GM23338 (cell line): Measurements from ENCODE around the gene SLC25A22. TPM values are rescaled to one million over a fixed set of nuclear protein-coding genes. Genes with fewer than 3 reads are reported as not detected.

Experiments
- ATAC-seq: fragments of 200-7000 bp; cut with Tn5 transposase; 3 replicates; pipeline ENCODE4 v1.9.1; 2020
- DNase-seq: peaks from one replicate; pipeline ENCODE4 v3.0.0-alpha.2; 2015; ENCODE audit warnings: low spot score
- H2AFZ ChIP-seq: fragments of 200-600 bp; sonication (generic); 2 replicates; pipeline ENCODE4 v1.8.0; 2016; ENCODE audit warnings: antibody characterized with exemption, mild to moderate bottlenecking, moderate library complexity
- H3F3A ChIP-seq: fragments of 200-600 bp; sonication (generic); replicated peaks from 2 replicates; pipeline ENCODE4 v1.8.0; 2017; ENCODE audit warnings: antibody characterized with exemption, mixed run types, low read depth
- H3K27ac ChIP-seq: fragments of 200-600 bp; sonication (generic); 2 replicates; pipeline ENCODE4 v1.6.1; 2016; ENCODE audit warnings: low read depth
- H3K27me3 ChIP-seq: fragments of 200-600 bp; sonication (generic); 2 replicates; pipeline ENCODE4 v1.8.0; 2016; ENCODE audit warnings: mild to moderate bottlenecking, mixed run types, moderate library complexity; ENCODE audit not compliant: insufficient read depth
- H3K36me3 ChIP-seq: fragments of 200-600 bp; sonication (generic); 2 replicates; pipeline ENCODE4 v1.8.0; 2016; ENCODE audit warnings: mild to moderate bottlenecking; ENCODE audit not compliant: insufficient read depth
- H3K4me1 ChIP-seq: fragments of 200-600 bp; sonication (generic); 2 replicates; pipeline ENCODE4 v1.8.0; 2016; ENCODE audit warnings: mild to moderate bottlenecking, moderate library complexity; ENCODE audit not compliant: insufficient read depth
- H3K4me2 ChIP-seq: fragments of 200-600 bp; sonication (generic); 2 replicates; pipeline ENCODE4 v1.7.1; 2017; ENCODE audit warnings: mixed run types
- H3K4me3 ChIP-seq: fragments of 200-600 bp; sonication (generic); 2 replicates; pipeline ENCODE4 v1.6.1; 2016; ENCODE audit warnings: mixed run types
- H3K79me2 ChIP-seq: fragments of 200-600 bp; sonication (generic); replicated peaks from 2 replicates; pipeline ENCODE4 v1.8.0; 2017; ENCODE audit warnings: mild to moderate bottlenecking; ENCODE audit not compliant: insufficient read depth
- H3K9me2 ChIP-seq: fragments of 200-600 bp; sonication (generic); 2 replicates; pipeline ENCODE4 v1.8.0; 2017; ENCODE audit not compliant: insufficient read depth
- H4K20me1 ChIP-seq: fragments of 200-600 bp; sonication (generic); replicated peaks from 2 replicates; pipeline ENCODE4 v1.8.0; 2017; ENCODE audit warnings: mild to moderate bottlenecking; ENCODE audit not compliant: insufficient read depth
- H3K27ac Mint-ChIP-seq: 2 replicates; pipeline ENCODE4 v1.8.0; 2020; ENCODE audit warnings: inconsistent platforms, mild to moderate bottlenecking, moderate library complexity, mixed read lengths
- H3K27me3 Mint-ChIP-seq: 3 replicates; pipeline ENCODE4 v1.8.0; 2022; ENCODE audit warnings: low read depth, mild to moderate bottlenecking, moderate library complexity, mixed read lengths, inconsistent platforms; ENCODE audit not compliant: insufficient read depth, poor library complexity
- H3K36me3 Mint-ChIP-seq: 3 replicates; pipeline ENCODE4 v1.8.0; 2021; ENCODE audit warnings: low read depth, mild to moderate bottlenecking, inconsistent platforms, moderate library complexity, mixed read lengths
- H3K4me1 Mint-ChIP-seq: 3 replicates; pipeline ENCODE4 v1.8.0; 2020; ENCODE audit warnings: mild to moderate bottlenecking, inconsistent platforms, mixed read lengths
- H3K4me3 Mint-ChIP-seq: 3 replicates; pipeline ENCODE4 v1.8.0; 2021; ENCODE audit warnings: moderate library complexity, mild to moderate bottlenecking, inconsistent platforms, mixed read lengths
- H3K9me3 Mint-ChIP-seq: 3 replicates; pipeline ENCODE4 v1.8.0; 2020; ENCODE audit warnings: moderate library complexity, mild to moderate bottlenecking, inconsistent platforms, mixed read lengths
- CREB1 ChIP-seq: fragments of 250-450 bp; sonication (Bioruptor Pico); IDR thresholded peaks from 2 replicates; pipeline ENCODE4 v1.5.0; 2020; ENCODE audit warnings: low read depth, mild to moderate bottlenecking, moderate library complexity
- EZH2 ChIP-seq: fragments of 200-600 bp; sonication (generic); IDR thresholded peaks from one replicate; pipeline ENCODE4 v1.8.0; 2017; ENCODE audit warnings: antibody characterized with exemption, mild to moderate bottlenecking, low read depth; ENCODE audit not compliant: unreplicated experiment
- EZH2phosphoT487 ChIP-seq: fragments of 200-600 bp; sonication (generic); IDR thresholded peaks from one replicate; pipeline ENCODE4 v1.8.1; 2018; ENCODE audit warnings: antibody characterized with exemption; ENCODE audit not compliant: unreplicated experiment
- JUNB ChIP-seq: IDR thresholded peaks from one replicate; pipeline ENCODE4 v1.6.1; 2016; ENCODE audit warnings: antibody characterized with exemption; ENCODE audit not compliant: unreplicated experiment
- NANOG ChIP-seq: IDR thresholded peaks from 2 replicates; pipeline ENCODE4 v1.6.1; 2016; ENCODE audit warnings: antibody characterized with exemption, borderline replicate concordance
- POLR2AphosphoS5 ChIP-seq: IDR thresholded peaks from 2 replicates; pipeline ENCODE4 v1.6.1; 2016; ENCODE audit warnings: antibody characterized with exemption, low read depth
- REST ChIP-seq: IDR thresholded peaks from one replicate; pipeline ENCODE4 v1.6.1; 2018; ENCODE audit warnings: antibody characterized with exemption; ENCODE audit not compliant: unreplicated experiment
- STAT1 ChIP-seq: IDR thresholded peaks from one replicate; pipeline ENCODE4 v1.6.1; 2016; ENCODE audit warnings: antibody characterized with exemption; ENCODE audit not compliant: unreplicated experiment
- ZNF114 ChIP-seq: fragments of 250-450 bp; sonication (Bioruptor Pico); IDR thresholded peaks from 2 replicates; pipeline ENCODE4 v1.5.0; 2020; ENCODE audit warnings: mild to moderate bottlenecking, moderate library complexity
- ZNF331 ChIP-seq: fragments of 250-450 bp; sonication (Bioruptor Pico); IDR thresholded peaks from 2 replicates; pipeline ENCODE4 v1.5.0; 2020; ENCODE audit warnings: low read depth, mild to moderate bottlenecking, moderate library complexity
- ZNF462 ChIP-seq: fragments of 250-450 bp; sonication (Bioruptor Pico); IDR thresholded peaks from 2 replicates; pipeline ENCODE4 v1.5.0; 2020; ENCODE audit warnings: mild to moderate bottlenecking, moderate library complexity
- polyA plus RNA-seq: library from polyadenylated mRNA; unstranded; fragments of >200 nt; fragmentation: Nextera tagmentation; extraction: Ambion mirVana; gene quantifications from 2 replicates; pipeline ENCODE4 v1.2.1, GENCODE V29; 2016
- total RNA-seq: library from RNA; depleted of rRNA; stranded (reverse); fragments of >200 nt; shearing (Covaris generic); gene quantifications from 2 replicates; pipeline ENCODE4 v1.2.3, GENCODE V29; 2014
- TF ChIP-seq, protein P1 (sequence below), 2 experiments: fragments of 200-600 bp in 1 of 2; sonication (generic) in 1 of 2; conservative IDR thresholded peaks; 2 replicates each; pipeline versions ENCODE4 v1.5.1 to v1.6.1; 2016 to 2017; ENCODE audit warnings: antibody characterized with exemption in 2 of 2, low read depth in 2 of 2, mild to moderate bottlenecking in 2 of 2, moderate library complexity in 1 of 2
- TF ChIP-seq, protein P2 (sequence below): IDR thresholded peaks from 2 replicates; pipeline ENCODE4 v1.6.1; 2016; ENCODE audit warnings: antibody characterized with exemption

SLC25A22 gene
- total and polyA plus RNA-seq, 2 experiments from 2014 or later, result 21.0 to 46.4 TPM

DNA sequence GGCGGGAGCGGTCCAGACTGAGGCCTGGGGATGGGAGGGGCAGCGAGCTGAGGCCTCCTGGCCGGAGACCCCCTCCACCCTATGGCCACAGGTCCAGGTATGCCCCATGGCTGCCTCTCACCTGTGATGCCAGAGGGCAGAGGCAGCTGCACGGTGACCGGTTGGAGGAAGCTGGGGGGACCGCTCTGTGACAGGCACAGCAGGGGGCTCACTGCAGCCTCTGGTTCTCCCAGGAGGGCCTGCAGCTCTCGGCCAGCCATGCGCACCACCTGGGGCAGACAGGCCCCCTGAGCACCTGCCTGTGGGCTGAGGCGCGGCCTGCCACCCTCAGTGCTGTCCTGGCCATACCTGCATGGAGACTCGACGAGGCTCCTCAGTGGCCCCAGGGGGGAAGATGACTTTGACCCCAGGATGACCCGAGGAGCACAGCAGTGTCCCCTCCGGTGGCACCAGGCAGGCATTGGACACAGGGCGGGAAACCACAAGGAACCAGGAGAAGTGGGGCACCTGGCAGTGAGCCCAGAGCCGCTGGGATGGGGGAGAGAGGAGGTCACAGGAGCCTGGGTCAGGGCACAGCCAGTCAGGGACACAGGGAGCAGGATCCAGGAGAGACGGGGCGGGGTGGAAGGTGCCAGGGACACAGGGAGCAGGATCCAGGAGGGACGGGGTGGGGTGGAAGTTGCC, 3.2 kb upstream of the SLC25A22 start:
- Histone ChIP-seq H3K4me3 (no peak overlapping the region), H3K27ac (no peak overlapping the region), H3K4me1 (peaks cover 15% of the 10 kb centered on the region; the same call in 1 of the 2 replicates), H2AFZ (no peak overlapping the region), H3K36me3 (no peaks in the 10 kb centered on the region), H3K27me3 (no peaks in the 10 kb centered on the region), H3K79me2 (no peaks in the 10 kb centered on the region; the same call in 1 of the 2 replicates), H4K20me1 (no peaks in the 10 kb centered on the region), H3F3A (peaks cover 20% of the 10 kb centered on the region; the same call in 1 of the 2 replicates), H3K9me2 (no peaks in the 10 kb centered on the region), H3K4me2 (no peak overlapping the region)
- Mint-ChIP-seq H3K4me3 (no peak overlapping the region), H3K27me3 (peaks cover 11% of the 10 kb centered on the region), H3K4me1 (peaks cover 12% of the 10 kb centered on the region; the same call in 2 of the 3 replicates), H3K27ac (no peak overlapping the region), H3K36me3 (peaks cover 2% of the 10 kb centered on the region; the same call in 1 of the 3 replicates), H3K9me3 (no peaks in the 10 kb centered on the region)
- ATAC-seq (no peak), DNase-seq (no peak)
- TF ChIP-seq ZNF331, result no peak
- no peak for TF ChIP-seq ZNF462
- no peak for TF ChIP-seq REST
- TF ChIP-seq, protein P1, sequence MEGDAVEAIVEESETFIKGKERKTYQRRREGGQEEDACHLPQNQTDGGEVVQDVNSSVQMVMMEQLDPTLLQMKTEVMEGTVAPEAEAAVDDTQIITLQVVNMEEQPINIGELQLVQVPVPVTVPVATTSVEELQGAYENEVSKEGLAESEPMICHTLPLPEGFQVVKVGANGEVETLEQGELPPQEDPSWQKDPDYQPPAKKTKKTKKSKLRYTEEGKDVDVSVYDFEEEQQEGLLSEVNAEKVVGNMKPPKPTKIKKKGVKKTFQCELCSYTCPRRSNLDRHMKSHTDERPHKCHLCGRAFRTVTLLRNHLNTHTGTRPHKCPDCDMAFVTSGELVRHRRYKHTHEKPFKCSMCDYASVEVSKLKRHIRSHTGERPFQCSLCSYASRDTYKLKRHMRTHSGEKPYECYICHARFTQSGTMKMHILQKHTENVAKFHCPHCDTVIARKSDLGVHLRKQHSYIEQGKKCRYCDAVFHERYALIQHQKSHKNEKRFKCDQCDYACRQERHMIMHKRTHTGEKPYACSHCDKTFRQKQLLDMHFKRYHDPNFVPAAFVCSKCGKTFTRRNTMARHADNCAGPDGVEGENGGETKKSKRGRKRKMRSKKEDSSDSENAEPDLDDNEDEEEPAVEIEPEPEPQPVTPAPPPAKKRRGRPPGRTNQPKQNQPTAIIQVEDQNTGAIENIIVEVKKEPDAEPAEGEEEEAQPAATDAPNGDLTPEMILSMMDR (conservative IDR thresholded peaks at IDR 0.05; ENCODE audit: low read depth in 2 of 2), result no peak
- TF ChIP-seq POLR2AphosphoS5, result no peak
- no peak for TF ChIP-seq EZH2
- TF ChIP-seq, protein P2, sequence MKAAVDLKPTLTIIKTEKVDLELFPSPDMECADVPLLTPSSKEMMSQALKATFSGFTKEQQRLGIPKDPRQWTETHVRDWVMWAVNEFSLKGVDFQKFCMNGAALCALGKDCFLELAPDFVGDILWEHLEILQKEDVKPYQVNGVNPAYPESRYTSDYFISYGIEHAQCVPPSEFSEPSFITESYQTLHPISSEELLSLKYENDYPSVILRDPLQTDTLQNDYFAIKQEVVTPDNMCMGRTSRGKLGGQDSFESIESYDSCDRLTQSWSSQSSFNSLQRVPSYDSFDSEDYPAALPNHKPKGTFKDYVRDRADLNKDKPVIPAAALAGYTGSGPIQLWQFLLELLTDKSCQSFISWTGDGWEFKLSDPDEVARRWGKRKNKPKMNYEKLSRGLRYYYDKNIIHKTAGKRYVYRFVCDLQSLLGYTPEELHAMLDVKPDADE, result no peak
- no peak for TF ChIP-seq ZNF114 (CRISPR knock-in tag)
- no peak for TF ChIP-seq EZH2phosphoT487
- TF ChIP-seq JUNB, result no peak
- TF ChIP-seq NANOG, result no peak
- TF ChIP-seq STAT1, result no peak
- no peak for TF ChIP-seq CREB1 (CRISPR knock-in tag)
